RPMI8226 (cell line): ENCODE results near the gene SH3PXD2B.
"Not testable (repeated sequence)": the region's sequence is repeated elsewhere in the genome, so short reads cannot be mapped to it uniquely, and the experiment has no call there.

ENCODE experiments used
- DNase-seq: peaks from one replicate; pipeline ENCODE4 v3.0.0-alpha.2; 2015

Gene SH3PXD2B

GRCh38 chr5:172485511-172486202 lies 31.3 kb upstream of the SH3PXD2B start:
- no peak for DNase-seq

GRCh38 chr5:172484664-172485063 lies 30.3 kb upstream of the SH3PXD2B start:
- no peak for DNase-seq

- DNase-seq = no peak
Observed at GRCh38 chr5:172482156-172483020, 28.1 kb upstream of the SH3PXD2B start.

GRCh38 chr5:172481011-172481800 lies 26.9 kb upstream of the SH3PXD2B start:
- DNase-seq = no peak

GRCh38 chr5:172479784-172480115 lies 25.4 kb upstream of the SH3PXD2B start:
- no peak for DNase-seq

GRCh38 chr5:172479034-172479783 lies 24.9 kb upstream of the SH3PXD2B start:
- DNase-seq = peak; percentile 89

GRCh38 chr5:172478695-172479033 lies 24.3 kb upstream of the SH3PXD2B start:
- not testable (repeated sequence) for DNase-seq

- no peak for DNase-seq
Observed at GRCh38 chr5:172478256-172478655, 23.9 kb upstream of the SH3PXD2B start.

GRCh38 chr5:172477466-172477865 lies 23.1 kb upstream of the SH3PXD2B start:
- DNase-seq = no peak

- DNase-seq = no peak
Observed at GRCh38 chr5:172474293-172474692, 20.0 kb upstream of the SH3PXD2B start.

GRCh38 chr5:172473427-172473826 lies 19.1 kb upstream of the SH3PXD2B start:
- DNase-seq = peak; percentile 46

GRCh38 chr5:172469697-172470096 lies 15.4 kb upstream of the SH3PXD2B start:
- no peak for DNase-seq

GRCh38 chr5:172466062-172466461 lies 11.7 kb upstream of the SH3PXD2B start:
- DNase-seq = no peak

- DNase-seq = no peak
Observed at GRCh38 chr5:172463031-172463430, 8.7 kb upstream of the SH3PXD2B start.

GRCh38 chr5:172459783-172460165 lies 5.4 kb upstream of the SH3PXD2B start:
- no peak for DNase-seq

GRCh38 chr5:172458976-172459782 lies 4.9 kb upstream of the SH3PXD2B start:
- no peak for DNase-seq

- DNase-seq = no peak
Observed at GRCh38 chr5:172456076-172456722, 1.9 kb upstream of the SH3PXD2B start.

- DNase-seq = no peak
Observed at GRCh38 chr5:172455511-172456061, 1.3 kb upstream of the SH3PXD2B start.

- no peak for DNase-seq
Observed at GRCh38 chr5:172455087-172455381, 709 bp upstream of the SH3PXD2B start.

- no peak for DNase-seq
Observed at GRCh38 chr5:172453986-172454357, 353 bp downstream of the SH3PXD2B start.

GRCh38 chr5:172453206-172453985 lies 929 bp downstream of the SH3PXD2B start:
- DNase-seq = no peak
